GM19467 (cell line): ENCODE measurements around the gene PGC.

ENCODE experiments used
- ATAC-seq: cut with Tn5 transposase; IDR thresholded peaks from one replicate; pipeline ENCODE4 v1.9.1; 2021; ENCODE audit warnings: mild to moderate bottlenecking, moderate library complexity; ENCODE audit not compliant: unreplicated experiment

The PGC gene

DNA sequence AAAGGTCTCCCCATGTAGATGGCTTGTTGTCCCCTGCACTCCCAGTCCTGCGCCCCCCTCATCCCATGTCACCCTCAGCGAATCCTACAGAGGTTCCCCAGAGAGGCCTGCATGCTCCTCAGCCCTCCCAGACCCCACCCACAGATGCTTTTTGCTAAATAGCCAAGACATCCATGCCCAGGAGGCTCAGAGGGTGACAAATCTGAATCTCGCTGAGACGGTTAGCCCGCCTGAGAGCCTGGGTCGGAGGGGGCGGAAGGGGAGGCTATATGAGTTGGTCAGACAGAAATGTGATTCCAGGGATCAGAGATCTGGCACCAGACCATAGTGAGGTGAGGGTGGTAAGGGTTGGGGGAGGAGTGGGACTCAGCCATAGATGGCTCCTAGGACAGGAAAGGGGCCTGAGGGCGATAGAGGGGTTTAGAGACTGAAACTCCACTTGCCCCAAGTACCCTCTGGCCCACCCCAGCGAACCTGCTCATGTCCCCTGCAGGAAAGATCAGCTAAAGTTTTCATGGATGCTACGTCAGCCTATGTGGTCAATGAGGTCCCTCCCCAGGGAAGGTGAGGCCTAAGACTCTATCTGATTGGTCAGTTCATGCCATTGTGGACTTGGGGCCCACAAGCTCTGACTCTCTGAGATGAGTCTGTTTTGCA, 45.0 kb downstream of the PGC start:
- ATAC-seq = no peak

GRCh38 chr6:41700463-41701347, 46.5 kb downstream of the PGC start:
- no peak for ATAC-seq

- ATAC-seq = no peak
Measured at GRCh38 chr6:41699063-41699462, 48.1 kb downstream of the PGC start.

DNA sequence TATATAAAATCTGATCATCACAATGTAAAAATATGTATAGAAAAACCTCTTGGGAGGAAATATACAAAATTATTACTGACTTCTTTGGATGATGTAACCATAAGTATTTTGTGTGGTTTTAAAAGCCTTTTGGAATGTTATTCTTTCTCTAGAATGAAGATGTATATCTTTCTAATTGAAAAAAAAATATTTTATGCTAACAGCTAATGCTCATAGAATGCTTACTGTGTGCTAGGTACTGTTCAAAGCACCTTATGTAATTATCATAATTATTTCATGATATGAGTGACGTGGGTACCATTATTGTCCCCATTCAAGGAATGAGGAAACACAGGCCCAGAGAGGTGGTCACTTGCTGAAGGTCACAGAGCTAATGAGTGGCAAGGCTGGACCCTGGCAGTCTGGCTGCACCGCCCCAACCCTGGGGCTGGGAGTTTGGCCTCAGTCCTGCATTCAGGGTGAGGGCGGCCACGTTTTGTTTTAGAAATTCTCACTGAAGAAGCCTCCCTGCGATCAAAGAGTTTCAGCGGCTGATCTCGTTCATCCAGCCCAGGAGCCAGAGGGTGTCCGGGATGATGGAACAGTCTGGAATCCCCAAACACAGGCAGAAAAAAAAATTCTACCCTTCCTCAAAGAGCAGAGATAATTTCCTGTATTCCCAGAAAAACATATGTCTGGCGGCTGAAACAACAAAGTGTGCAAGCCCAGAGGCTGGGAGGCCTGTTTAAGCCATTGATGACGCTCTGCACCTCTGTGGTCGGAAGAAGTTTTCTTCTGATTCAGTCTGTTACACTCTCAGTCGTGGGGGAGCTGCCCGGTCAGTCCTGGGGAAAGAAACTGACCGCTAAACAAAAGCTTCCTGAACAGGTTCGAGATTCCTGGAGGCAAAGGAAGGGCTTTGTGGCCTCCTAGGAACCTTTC, 49.1 kb downstream of the PGC start:
- ATAC-seq = no peak

GRCh38 chr6:41696788-41697187, 50.4 kb downstream of the PGC start:
- ATAC-seq = no peak

GRCh38 chr6:41695825-41696224, 51.4 kb downstream of the PGC start:
- no peak for ATAC-seq

- no peak for ATAC-seq
Measured at GRCh38 chr6:41694815-41695526, 52.2 kb downstream of the PGC start.

- no peak for ATAC-seq
Measured at GRCh38 chr6:41693281-41694240, 53.6 kb downstream of the PGC start.

DNA sequence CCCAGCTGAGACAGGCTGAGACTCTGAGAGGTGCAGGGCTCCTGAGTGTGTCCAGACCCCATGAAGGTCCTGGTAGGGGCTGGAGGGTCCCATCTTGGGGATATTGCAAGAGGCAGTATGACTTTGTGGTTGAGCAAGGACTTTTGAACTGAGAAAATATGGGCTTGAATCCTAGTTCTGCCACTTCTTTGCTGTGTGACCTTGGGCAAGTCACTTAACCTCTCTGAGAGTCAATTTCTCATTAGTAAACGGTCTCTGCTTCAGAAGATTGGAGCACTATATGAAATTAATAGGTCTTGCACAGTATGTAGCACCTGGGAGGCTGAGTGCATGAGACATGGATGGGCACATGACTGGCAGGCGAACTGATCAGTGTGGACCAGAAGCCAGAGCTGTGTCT, 54.5 kb downstream of the PGC start:
- no peak for ATAC-seq

DNA sequence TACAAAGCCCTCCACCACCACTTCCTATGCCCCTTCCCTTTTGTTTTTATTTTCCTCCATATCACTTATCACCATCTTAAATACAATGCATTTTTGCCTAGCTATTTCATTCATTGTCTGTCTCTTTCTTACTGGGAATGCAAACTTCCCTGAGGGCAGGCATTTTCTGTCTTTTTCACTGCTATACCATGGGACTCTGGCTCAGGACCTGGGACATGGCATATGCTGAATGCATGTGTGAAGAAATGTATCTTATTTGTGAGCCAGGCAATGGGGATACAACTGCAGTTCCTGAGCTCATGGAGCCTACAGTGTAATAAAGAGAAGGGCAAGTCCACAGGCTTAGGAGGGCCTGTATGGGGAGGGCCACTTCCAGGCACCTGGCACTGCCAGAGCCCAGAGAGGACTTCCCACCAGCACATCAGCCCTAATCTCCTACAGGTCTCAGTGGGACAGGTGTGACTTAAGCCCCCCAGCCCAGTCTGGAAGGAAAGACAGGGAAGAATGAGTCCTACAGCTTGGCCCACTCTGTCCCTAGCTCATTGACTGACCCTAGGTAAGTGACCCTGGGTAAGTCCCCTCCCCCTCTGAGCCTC, 55.0 kb downstream of the PGC start:
- no peak for ATAC-seq

DNA sequence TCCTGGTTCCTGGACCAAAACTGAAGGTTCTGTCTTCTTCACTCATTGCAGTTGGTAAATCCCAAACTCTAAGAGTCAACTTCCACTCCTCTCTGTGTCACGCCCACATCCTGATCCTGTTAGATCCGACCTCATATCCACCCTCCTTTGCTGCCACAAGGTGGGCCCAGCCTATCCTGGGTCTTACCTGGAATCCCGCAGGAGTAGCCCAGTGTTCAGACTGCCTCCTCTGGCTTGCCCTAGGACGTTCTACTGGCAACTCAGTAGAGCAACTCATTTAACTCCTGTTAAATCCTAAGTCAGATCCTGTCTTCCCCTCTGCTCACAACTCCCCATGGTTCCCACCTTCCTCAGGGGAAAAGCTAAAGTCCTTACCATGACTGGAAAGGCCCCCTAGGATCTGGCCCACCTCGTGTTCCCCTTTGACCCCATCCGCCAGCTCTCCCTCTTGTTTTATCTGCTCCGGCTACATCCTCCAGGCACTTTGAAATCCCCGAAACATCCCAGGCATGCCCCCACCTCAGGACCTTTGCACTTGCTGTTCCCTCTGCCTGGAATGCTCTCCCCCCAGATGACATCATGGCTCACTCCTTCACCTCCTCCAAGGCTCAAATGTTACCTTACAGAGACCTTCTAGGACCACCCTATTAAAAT, 55.6 kb downstream of the PGC start:
- ATAC-seq = no peak

DNA sequence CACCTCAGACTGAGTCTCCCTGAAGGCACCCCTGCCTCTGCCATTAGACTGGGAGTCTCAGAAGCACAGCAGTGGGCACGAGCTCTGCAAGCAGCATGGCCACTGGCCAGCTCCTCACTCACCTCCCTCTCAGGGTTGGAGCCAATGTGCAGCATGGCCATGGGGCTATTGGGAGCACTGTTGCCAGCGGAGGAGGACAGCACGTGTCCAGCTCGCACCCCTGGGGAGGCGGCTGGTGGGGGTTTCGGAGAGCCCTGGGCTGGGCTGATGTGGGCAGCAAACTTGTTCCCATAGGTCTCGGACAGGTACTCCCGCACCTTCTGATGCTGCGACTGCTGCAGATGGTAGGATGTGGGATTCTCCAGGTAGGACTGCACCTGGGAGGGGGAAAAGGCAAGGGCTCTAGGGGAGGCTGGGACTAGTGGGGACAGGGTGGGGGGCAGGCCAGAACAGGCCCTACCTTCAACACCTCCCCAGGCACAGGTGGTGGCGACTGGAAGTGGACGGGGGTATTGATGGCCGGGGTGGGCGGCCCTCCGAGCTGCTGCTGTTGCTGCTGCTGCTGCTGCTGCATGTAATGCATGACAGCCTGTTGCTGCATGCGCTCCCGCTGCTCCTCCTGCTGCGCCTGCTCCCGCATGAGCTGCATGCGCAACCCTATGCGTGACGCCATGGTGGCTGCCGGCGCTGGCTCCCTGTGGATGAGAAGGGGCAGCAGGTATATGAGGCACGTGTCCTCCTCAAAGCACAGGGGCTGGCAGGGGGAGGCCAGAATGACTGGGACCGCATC, 56.5 kb downstream of the PGC start:
- no peak for ATAC-seq

GRCh38 chr6:41689171-41690008, 57.8 kb downstream of the PGC start:
- no peak for ATAC-seq

- ATAC-seq = no peak
Measured at GRCh38 chr6:41688256-41688965, 58.8 kb downstream of the PGC start.

GRCh38 chr6:41687501-41688175, 59.6 kb downstream of the PGC start:
- no peak for ATAC-seq
